Neural cell (in vitro differentiated cells): ENCODE data around the gene PCDHGC5. TPM values are rescaled to one million over a fixed set of nuclear protein-coding genes. Genes with fewer than 3 reads are reported as not detected.

Experiments
- H2AFZ ChIP-seq: fragments of 200-600, 300-800 bp; sonication (generic), shearing (Covaris generic); 2 replicates; pipeline ENCODE4 v1.6.0; 2014; ENCODE audit warnings: low read depth, mild to moderate bottlenecking, antibody characterized with exemption, low read length, moderate library complexity
- H3F3A ChIP-seq: fragments of 200-600 bp; shearing (Covaris generic); 2 replicates; pipeline ENCODE4 v1.6.1; 2016; ENCODE audit warnings: mild to moderate bottlenecking, moderate library complexity, mixed read lengths, antibody characterized with exemption, low read length; ENCODE audit not compliant: insufficient read depth, poor library complexity, severe bottlenecking
- H3K27ac ChIP-seq: fragments of 200-600, 300-800 bp; sonication (generic), shearing (Covaris generic); 2 replicates; pipeline ENCODE4 v1.5.1; 2014; ENCODE audit warnings: mild to moderate bottlenecking, low read length, moderate library complexity
- H3K27me3 ChIP-seq: fragments of 300-800, 200-600 bp; sonication (generic), shearing (Covaris generic); 2 replicates; pipeline ENCODE4 v1.6.0; 2014; ENCODE audit warnings: mild to moderate bottlenecking, low read depth, low read length, moderate library complexity; ENCODE audit not compliant: insufficient read depth
- H3K36me3 ChIP-seq: fragments of 300-800, 200-600 bp; sonication (generic), shearing (Covaris generic); 2 replicates; pipeline ENCODE4 v1.5.1; 2014; ENCODE audit warnings: mild to moderate bottlenecking, antibody characterized with exemption, low read length, moderate library complexity; ENCODE audit not compliant: insufficient read depth
- H3K4me2 ChIP-seq: fragments of 300-800, 200-600 bp; sonication (generic), shearing (Covaris generic); 2 replicates; pipeline ENCODE4 v1.6.0; 2014; ENCODE audit warnings: mild to moderate bottlenecking, low read length
- H3K4me3 ChIP-seq: fragments of 300-800, 200-600 bp; sonication (generic), shearing (Covaris generic); 2 replicates; pipeline ENCODE4 v1.5.1; 2014; ENCODE audit warnings: mild to moderate bottlenecking, low read length, moderate library complexity
- H3K79me2 ChIP-seq: fragments of 200-600 bp; shearing (Covaris generic); replicated peaks from 2 replicates; pipeline ENCODE4 v1.6.0; 2014; ENCODE audit warnings: mild to moderate bottlenecking, low read length, moderate library complexity; ENCODE audit not compliant: insufficient read depth
- H3K9ac ChIP-seq: fragments of 300-800, 200-600 bp; sonication (generic), shearing (Covaris generic); 2 replicates; pipeline ENCODE4 v1.6.1; 2016; ENCODE audit warnings: mild to moderate bottlenecking, low read length, mixed read lengths
- H3K9me2 ChIP-seq: fragments of 200-600 bp; shearing (Covaris generic); 2 replicates; pipeline ENCODE4 v1.6.1; 2016; ENCODE audit warnings: mild to moderate bottlenecking, low read length, mixed read lengths; ENCODE audit not compliant: insufficient read depth
- H3K9me3 ChIP-seq: fragments of 200-600, 300-800 bp; sonication (generic), shearing (Covaris generic); 2 replicates; pipeline ENCODE4 v1.6.1; 2016; ENCODE audit warnings: mild to moderate bottlenecking, mixed run types, low read length, moderate library complexity, mixed read lengths
- H4K20me1 ChIP-seq: fragments of 200-600 bp; shearing (Covaris generic); 2 replicates; pipeline ENCODE4 v1.6.1; 2016; ENCODE audit warnings: mild to moderate bottlenecking, mixed run types; ENCODE audit not compliant: insufficient read depth
- EP300 ChIP-seq: fragments of 450-650 bp; conservative IDR thresholded peaks from 2 replicates; pipeline ENCODE4 v1.6.1; 2014; ENCODE audit warnings: antibody characterized with exemption, mild to moderate bottlenecking, moderate library complexity; ENCODE audit not compliant: poor library complexity, severe bottlenecking
- EZH2 ChIP-seq: fragments of 200-600, 300-800 bp; shearing (Covaris generic), sonication (generic); IDR thresholded peaks from 2 replicates; pipeline ENCODE4 v1.6.1; 2014; ENCODE audit warnings: antibody characterized with exemption, low read length, borderline replicate concordance, mild to moderate bottlenecking; ENCODE audit not compliant: insufficient read depth, poor library complexity, severe bottlenecking
- MXI1 ChIP-seq: fragments of 450-650 bp; conservative IDR thresholded peaks from 2 replicates; pipeline ENCODE4 v1.6.1; 2014; ENCODE audit warnings: antibody characterized with exemption, mild to moderate bottlenecking; ENCODE audit not compliant: poor library complexity, severe bottlenecking
- POLR2AphosphoS5 ChIP-seq: IDR thresholded peaks from 2 replicates; pipeline ENCODE4 v1.6.1; 2012
- RAD21 ChIP-seq: fragments of 450-650 bp; conservative IDR thresholded peaks from 2 replicates; pipeline ENCODE4 v1.6.1; 2014; ENCODE audit warnings: antibody characterized with exemption, mild to moderate bottlenecking, moderate library complexity
- SMC3 ChIP-seq: fragments of 450-650 bp; conservative IDR thresholded peaks from 2 replicates; pipeline ENCODE4 v1.6.1; 2014; ENCODE audit warnings: antibody characterized with exemption, mild to moderate bottlenecking, moderate library complexity; ENCODE audit not compliant: poor library complexity
- TAF1 ChIP-seq: IDR thresholded peaks from 2 replicates; pipeline ENCODE4 v1.6.1; 2012; ENCODE audit warnings: low read depth
- polyA plus RNA-seq: library from polyadenylated mRNA; depleted of rRNA; stranded (reverse); fragments of >200 nt; gene quantifications from 2 replicates; pipeline ENCODE4 v1.2.3, GENCODE V29; 2014
- TF ChIP-seq, protein P1 (sequence below): IDR thresholded peaks from 2 replicates; pipeline ENCODE4 v1.6.1; 2012; ENCODE audit warnings: borderline replicate concordance
- TF ChIP-seq, protein P2 (sequence below): fragments of 450-650 bp; IDR thresholded peaks from 2 replicates; pipeline ENCODE4 v1.5.1; 2014; ENCODE audit warnings: antibody characterized with exemption, mild to moderate bottlenecking, moderate library complexity; ENCODE audit not compliant: poor library complexity, severe bottlenecking

PCDHGC5 gene
- polyA plus RNA-seq, 1 donor from 2014 or later: 0.51 TPM

DNA sequence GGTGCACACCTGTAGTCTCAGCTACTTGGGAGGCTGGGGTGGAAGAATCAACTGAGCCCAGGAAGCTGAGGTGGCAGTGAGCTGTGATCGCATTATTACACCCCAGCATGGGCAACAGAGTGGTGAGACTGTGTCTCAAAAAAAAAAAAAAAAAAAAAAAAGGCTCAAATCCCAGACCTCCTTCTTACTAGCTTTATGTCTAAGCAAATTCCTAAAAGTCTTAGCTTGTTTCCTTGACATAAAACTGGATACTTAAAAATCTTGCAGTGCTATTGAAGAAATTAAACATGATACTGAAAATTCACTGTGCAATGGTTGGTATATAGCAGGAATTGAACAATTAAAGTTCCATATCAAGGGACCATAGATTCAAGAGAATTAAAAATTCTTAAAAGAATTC is 45.0 kb downstream of the PCDHGC5 start:
- no peaks in the 10 kb centered on the region for H3K9me3 ChIP-seq
- H3K4me2 ChIP-seq: no peak overlapping the region
- H3F3A ChIP-seq: no peaks in the 10 kb centered on the region
- no peak overlapping the region for H3K4me3 ChIP-seq
- no peaks in the 10 kb centered on the region for H4K20me1 ChIP-seq
- H2AFZ ChIP-seq: no peak overlapping the region
- no peaks in the 10 kb centered on the region for H3K36me3 ChIP-seq
- H3K27ac ChIP-seq: no peak overlapping the region
- TF ChIP-seq TAF1 (no peak), EZH2 (no peak), POLR2AphosphoS5 (no peak), EP300 (no peak), RAD21 (no peak), SMC3 (no peak), MXI1 (no peak)
- TF ChIP-seq, protein P1, sequence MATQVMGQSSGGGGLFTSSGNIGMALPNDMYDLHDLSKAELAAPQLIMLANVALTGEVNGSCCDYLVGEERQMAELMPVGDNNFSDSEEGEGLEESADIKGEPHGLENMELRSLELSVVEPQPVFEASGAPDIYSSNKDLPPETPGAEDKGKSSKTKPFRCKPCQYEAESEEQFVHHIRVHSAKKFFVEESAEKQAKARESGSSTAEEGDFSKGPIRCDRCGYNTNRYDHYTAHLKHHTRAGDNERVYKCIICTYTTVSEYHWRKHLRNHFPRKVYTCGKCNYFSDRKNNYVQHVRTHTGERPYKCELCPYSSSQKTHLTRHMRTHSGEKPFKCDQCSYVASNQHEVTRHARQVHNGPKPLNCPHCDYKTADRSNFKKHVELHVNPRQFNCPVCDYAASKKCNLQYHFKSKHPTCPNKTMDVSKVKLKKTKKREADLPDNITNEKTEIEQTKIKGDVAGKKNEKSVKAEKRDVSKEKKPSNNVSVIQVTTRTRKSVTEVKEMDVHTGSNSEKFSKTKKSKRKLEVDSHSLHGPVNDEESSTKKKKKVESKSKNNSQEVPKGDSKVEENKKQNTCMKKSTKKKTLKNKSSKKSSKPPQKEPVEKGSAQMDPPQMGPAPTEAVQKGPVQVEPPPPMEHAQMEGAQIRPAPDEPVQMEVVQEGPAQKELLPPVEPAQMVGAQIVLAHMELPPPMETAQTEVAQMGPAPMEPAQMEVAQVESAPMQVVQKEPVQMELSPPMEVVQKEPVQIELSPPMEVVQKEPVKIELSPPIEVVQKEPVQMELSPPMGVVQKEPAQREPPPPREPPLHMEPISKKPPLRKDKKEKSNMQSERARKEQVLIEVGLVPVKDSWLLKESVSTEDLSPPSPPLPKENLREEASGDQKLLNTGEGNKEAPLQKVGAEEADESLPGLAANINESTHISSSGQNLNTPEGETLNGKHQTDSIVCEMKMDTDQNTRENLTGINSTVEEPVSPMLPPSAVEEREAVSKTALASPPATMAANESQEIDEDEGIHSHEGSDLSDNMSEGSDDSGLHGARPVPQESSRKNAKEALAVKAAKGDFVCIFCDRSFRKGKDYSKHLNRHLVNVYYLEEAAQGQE: no peak
- TF ChIP-seq, protein P2, sequence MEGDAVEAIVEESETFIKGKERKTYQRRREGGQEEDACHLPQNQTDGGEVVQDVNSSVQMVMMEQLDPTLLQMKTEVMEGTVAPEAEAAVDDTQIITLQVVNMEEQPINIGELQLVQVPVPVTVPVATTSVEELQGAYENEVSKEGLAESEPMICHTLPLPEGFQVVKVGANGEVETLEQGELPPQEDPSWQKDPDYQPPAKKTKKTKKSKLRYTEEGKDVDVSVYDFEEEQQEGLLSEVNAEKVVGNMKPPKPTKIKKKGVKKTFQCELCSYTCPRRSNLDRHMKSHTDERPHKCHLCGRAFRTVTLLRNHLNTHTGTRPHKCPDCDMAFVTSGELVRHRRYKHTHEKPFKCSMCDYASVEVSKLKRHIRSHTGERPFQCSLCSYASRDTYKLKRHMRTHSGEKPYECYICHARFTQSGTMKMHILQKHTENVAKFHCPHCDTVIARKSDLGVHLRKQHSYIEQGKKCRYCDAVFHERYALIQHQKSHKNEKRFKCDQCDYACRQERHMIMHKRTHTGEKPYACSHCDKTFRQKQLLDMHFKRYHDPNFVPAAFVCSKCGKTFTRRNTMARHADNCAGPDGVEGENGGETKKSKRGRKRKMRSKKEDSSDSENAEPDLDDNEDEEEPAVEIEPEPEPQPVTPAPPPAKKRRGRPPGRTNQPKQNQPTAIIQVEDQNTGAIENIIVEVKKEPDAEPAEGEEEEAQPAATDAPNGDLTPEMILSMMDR: no peak
- no peaks in the 10 kb centered on the region for H3K27me3 ChIP-seq
- H3K9ac ChIP-seq: no peak overlapping the region
- no peaks in the 10 kb centered on the region for H3K9me2 ChIP-seq
- no peaks in the 10 kb centered on the region for H3K79me2 ChIP-seq

DNA sequence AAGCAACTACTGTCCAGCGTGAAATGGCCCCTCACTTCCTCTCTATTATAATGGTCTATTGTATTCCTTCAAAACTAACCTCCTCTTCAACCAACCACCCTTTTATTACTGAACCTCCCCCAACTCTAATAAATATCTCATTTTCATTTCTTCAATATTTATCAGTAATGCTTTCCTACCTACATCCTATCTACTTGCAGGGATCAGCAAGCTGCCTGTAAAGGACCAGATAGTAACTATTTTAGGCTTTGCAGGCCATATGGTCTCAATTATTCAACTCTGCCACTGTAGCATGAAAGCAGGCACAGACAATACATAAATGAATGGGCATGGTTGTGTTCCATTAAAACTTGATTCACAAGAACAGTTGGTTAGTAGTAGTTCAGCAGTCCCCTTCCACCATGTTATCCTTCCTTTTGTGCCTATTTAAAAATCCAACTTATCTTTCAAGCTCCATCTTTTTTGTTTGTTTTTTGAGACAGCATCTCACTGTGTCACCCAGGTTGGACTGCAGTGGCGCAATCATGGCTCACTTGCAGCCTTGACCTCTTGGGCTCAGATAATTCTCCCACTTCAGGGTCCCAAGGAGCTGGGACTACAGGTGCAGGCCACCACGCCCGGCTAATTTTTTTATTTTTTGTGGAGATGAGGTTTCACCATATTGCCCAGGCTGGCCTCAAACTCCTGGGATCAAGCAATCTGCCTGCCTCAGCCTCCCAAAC is 45.8 kb downstream of the PCDHGC5 start:
- H3K4me3 ChIP-seq: no peak overlapping the region
- H3F3A ChIP-seq: no peaks in the 10 kb centered on the region
- H3K27me3 ChIP-seq: no peaks in the 10 kb centered on the region
- no peaks in the 10 kb centered on the region for H3K9me3 ChIP-seq
- H3K79me2 ChIP-seq: no peaks in the 10 kb centered on the region
- TF ChIP-seq, protein P2: no peak
- TF ChIP-seq EP300 (no peak), TAF1 (no peak), POLR2AphosphoS5 (no peak), RAD21 (no peak), MXI1 (no peak), SMC3 (no peak), EZH2 (no peak)
- TF ChIP-seq, protein P1: no peak
- no peaks in the 10 kb centered on the region for H4K20me1 ChIP-seq
- no peak overlapping the region for H3K9ac ChIP-seq
- no peak overlapping the region for H3K27ac ChIP-seq
- no peak overlapping the region for H3K4me2 ChIP-seq
- no peaks in the 10 kb centered on the region for H3K9me2 ChIP-seq
- no peak overlapping the region for H2AFZ ChIP-seq
- H3K36me3 ChIP-seq: no peaks in the 10 kb centered on the region
